ENCODE measurements around the gene DENND1B. TPM values are rescaled to one million over a fixed set of nuclear protein-coding genes. Genes with fewer than 3 reads are reported as not detected.

Gene DENND1B
- total and polyA plus RNA-seq, 12 donors, result 1.7 to 14.3 (median 6.5) TPM

DNA sequence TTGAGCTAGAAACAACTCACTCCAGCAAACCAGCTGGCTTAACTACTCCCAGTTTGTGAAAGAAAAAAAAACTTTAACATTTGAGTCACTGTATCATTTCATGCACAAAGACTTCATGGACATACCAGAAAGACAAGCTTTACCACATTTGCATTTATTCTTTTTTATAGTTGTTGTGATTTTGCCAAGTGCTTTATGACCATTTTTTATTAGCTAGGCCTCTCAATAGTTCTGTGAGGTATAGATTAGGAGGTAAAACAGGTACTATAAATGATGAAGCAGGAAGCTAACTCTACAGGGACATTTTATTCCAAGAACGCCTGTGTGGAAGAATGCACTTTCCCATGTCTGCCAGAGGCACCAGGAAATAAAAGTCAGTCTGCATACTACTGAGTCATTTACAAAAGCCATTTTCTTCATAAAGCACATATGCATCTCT lies 8.2 kb upstream of the DENND1B start:
- DNase-seq, result no peak
- Histone ChIP-seq H3K4me1 (replicated peaks in 1 of 2) (no peaks in the 10 kb centered on the region), H3K4me3 (no peak overlapping the region), H3K27ac (no peak overlapping the region), H3K27me3 (no peaks in the 10 kb centered on the region), H3K9me3 (replicated peaks in 1 of 3) (no peaks in the 10 kb centered on the region), H3K36me3 (replicated peaks in 1 of 2) (no peaks in the 10 kb centered on the region)
- TF ChIP-seq, protein P1, sequence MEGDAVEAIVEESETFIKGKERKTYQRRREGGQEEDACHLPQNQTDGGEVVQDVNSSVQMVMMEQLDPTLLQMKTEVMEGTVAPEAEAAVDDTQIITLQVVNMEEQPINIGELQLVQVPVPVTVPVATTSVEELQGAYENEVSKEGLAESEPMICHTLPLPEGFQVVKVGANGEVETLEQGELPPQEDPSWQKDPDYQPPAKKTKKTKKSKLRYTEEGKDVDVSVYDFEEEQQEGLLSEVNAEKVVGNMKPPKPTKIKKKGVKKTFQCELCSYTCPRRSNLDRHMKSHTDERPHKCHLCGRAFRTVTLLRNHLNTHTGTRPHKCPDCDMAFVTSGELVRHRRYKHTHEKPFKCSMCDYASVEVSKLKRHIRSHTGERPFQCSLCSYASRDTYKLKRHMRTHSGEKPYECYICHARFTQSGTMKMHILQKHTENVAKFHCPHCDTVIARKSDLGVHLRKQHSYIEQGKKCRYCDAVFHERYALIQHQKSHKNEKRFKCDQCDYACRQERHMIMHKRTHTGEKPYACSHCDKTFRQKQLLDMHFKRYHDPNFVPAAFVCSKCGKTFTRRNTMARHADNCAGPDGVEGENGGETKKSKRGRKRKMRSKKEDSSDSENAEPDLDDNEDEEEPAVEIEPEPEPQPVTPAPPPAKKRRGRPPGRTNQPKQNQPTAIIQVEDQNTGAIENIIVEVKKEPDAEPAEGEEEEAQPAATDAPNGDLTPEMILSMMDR (IDR thresholded peaks at IDR 0.05), result no peak
- TF ChIP-seq POLR2A (IDR thresholded peaks at IDR 0.05), result no peak
- intact Hi-C loops (cut with DNase I), result no loop called here
- 70 to 87% (median 82%) methylated on average over 1 of the region's 1 CpG for WGBS, 4 donors

DNA sequence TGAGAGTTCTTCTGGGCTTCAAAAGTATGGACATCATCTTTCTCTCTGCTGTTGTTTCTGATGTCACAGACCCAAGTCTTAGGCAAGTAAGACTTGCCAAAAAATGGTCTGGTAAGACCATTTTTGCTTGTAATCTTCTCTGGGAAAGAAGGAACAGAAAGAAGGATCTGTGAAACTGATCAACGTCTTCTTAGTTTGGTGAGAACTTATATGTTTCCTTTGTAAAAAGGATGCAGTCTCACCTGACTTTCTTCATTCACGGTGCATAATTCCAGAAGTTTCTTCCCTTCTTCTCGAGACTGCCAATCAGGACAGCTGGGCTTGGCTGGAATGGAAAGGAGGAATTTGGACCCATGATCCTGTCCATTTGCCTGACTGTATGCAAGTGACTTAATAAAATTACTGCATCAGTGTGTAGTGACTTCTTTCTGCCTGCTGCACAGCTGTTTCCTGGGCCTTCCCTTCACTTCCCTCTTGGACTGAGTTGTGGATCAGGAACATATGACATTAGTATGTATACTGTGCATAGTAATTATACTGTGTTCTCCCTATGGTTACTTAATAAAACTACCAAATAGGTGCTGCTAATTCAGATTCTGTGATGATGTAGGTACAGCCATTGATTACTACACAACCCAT lies 7.6 kb upstream of the DENND1B start:
- no peak for DNase-seq
- intact Hi-C loops (cut with DNase I), result no loop called here
- Histone ChIP-seq H3K4me3 (no peak overlapping the region), H3K9me3 (replicated peaks in 1 of 3) (no peaks in the 10 kb centered on the region), H3K36me3 (replicated peaks in 1 of 2) (no peaks in the 10 kb centered on the region), H3K27ac (no peak overlapping the region), H3K27me3 (no peaks in the 10 kb centered on the region), H3K4me1 (replicated peaks in 1 of 2) (no peaks in the 10 kb centered on the region)
- WGBS, 4 donors, result 59 to 77% (median 71%) methylated on average over 3 of the region's 3 CpGs
- TF ChIP-seq, protein P1 (IDR thresholded peaks at IDR 0.05), result no peak
- TF ChIP-seq POLR2A (IDR thresholded peaks at IDR 0.05), result no peak

DNA sequence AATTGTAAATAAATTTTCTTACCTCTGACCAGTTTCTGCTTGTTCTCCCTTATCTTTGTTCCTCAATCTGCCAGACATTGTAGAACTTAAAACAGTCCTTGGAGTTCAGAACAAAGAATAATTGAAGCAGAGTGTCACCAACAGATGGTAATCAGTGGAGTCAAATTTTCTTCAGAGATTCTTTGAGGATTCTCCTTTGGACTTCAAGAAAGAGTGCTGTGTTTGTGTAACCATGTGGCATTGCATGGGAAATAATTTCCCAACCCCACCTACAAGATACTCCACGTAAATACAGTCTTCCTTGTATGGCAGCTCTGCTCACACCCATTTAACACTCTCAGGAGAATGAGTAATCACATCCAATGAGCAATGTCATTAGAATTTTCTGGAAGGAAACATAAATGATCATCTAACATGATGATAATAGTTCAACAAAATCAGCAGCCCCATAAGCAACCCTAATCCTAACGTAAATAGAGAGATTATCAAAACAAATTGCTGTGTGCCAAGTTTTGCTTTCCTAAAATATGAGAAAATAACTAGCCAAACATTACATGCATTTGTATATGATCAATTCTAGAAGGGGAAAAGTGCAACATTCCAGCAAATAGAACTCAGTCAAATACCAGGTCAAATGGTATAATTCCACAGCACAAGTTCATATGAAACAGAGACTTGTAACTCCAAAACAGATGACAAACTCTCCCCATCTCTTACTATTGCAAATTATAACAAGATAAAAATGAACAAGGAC lies 6.9 kb upstream of the DENND1B start:
- H3K27me3 ChIP-seq, result no peaks in the 10 kb centered on the region
- H3K4me3 ChIP-seq, result no peak overlapping the region
- no peak overlapping the region for H3K27ac ChIP-seq
- no peaks in the 10 kb centered on the region for H3K4me1 ChIP-seq (replicated peaks in 1 of 2)
- intact Hi-C loops (cut with DNase I), result no loop called here
- DNase-seq, result no peak
- H3K9me3 ChIP-seq (replicated peaks in 1 of 3), result no peaks in the 10 kb centered on the region
- WGBS, 4 donors, result 79 to 84% (median 83%) methylated on average over 2 of the region's 2 CpGs
- H3K36me3 ChIP-seq (replicated peaks in 1 of 2), result no peaks in the 10 kb centered on the region
- TF ChIP-seq, protein P1 (IDR thresholded peaks at IDR 0.05), result no peak
- no peak for TF ChIP-seq POLR2A (IDR thresholded peaks at IDR 0.05)

GRCh38 chr1:197779921-197780320 lies 4.6 kb upstream of the DENND1B start:
- Histone ChIP-seq H3K27me3 (no peaks in the 10 kb centered on the region), H3K27ac (no peak overlapping the region), H3K9me3 (replicated peaks in 1 of 3) (no peaks in the 10 kb centered on the region), H3K4me1 (replicated peaks in 1 of 2) (no peaks in the 10 kb centered on the region), H3K4me3 (no peak overlapping the region), H3K36me3 (replicated peaks in 1 of 2) (no peaks in the 10 kb centered on the region)
- intact Hi-C loops (cut with DNase I), result no loop called here
- TF ChIP-seq, protein P1 (IDR thresholded peaks at IDR 0.05), result no peak
- no peak for DNase-seq
